DMS114 treated with DMSO at 0.1 percent for 48 hours (cell line): ENCODE data around the gene MYL7.
A peak's percentile ranks its signal among the peaks of the same experiment; 100 is the strongest.

ENCODE experiments used
- DNase-seq: peaks from one replicate; lab custom pipeline; 2025; ENCODE audit not compliant: unreplicated experiment; lab: John Stamatoyannopoulos, UW

The MYL7 gene

GRCh38 chr7:44150966-44151941 lies 10.1 kb upstream of the MYL7 start:
- no peak for DNase-seq

- DNase-seq, result no peak
These were observed 9.3 kb upstream of the MYL7 start for GRCh38 chr7:44150466-44150832.

- DNase-seq, result no peak
These were observed 8.7 kb upstream of the MYL7 start for GRCh38 chr7:44149571-44150465.

- no peak for DNase-seq
These were observed 7.9 kb upstream of the MYL7 start for GRCh38 chr7:44148961-44149536.

- DNase-seq, result no peak
These were observed 7.0 kb upstream of the MYL7 start for GRCh38 chr7:44148166-44148565.

GRCh38 chr7:44147026-44147991 lies 6.2 kb upstream of the MYL7 start:
- DNase-seq, result no peak

GRCh38 chr7:44145969-44146911 lies 5.1 kb upstream of the MYL7 start:
- peak; percentile 22 for DNase-seq

GRCh38 chr7:44145479-44145968 lies 4.4 kb upstream of the MYL7 start:
- no peak for DNase-seq

GRCh38 chr7:44144968-44145478 lies 3.9 kb upstream of the MYL7 start:
- no peak for DNase-seq

- DNase-seq, result no peak
These were observed 3.4 kb upstream of the MYL7 start for GRCh38 chr7:44144426-44144967.

GRCh38 chr7:44143646-44144250 lies 2.6 kb upstream of the MYL7 start:
- no peak for DNase-seq

GRCh38 chr7:44142028-44142427 lies 896 bp upstream of the MYL7 start:
- no peak for DNase-seq

- no peak for DNase-seq
These were observed 791 bp downstream of the MYL7 start for GRCh38 chr7:44140341-44140740.

GRCh38 chr7:44139311-44140010 lies 1.7 kb downstream of the MYL7 start:
- no peak for DNase-seq

- no peak for DNase-seq
These were observed 2.4 kb downstream of the MYL7 start for GRCh38 chr7:44138698-44139097.

GRCh38 chr7:44136731-44137130 lies 4.4 kb downstream of the MYL7 start:
- DNase-seq, result no peak

GRCh38 chr7:44134943-44135628 lies 6.0 kb downstream of the MYL7 start:
- DNase-seq, result no peak
